HG03045 (cell line): ENCODE results near the gene WWOX.

Source experiments
- ATAC-seq: cut with Tn5 transposase; IDR thresholded peaks from one replicate; pipeline ENCODE4 v1.9.1; 2021; ENCODE audit warnings: mild to moderate bottlenecking, moderate library complexity; ENCODE audit not compliant: unreplicated experiment

The WWOX gene

DNA sequence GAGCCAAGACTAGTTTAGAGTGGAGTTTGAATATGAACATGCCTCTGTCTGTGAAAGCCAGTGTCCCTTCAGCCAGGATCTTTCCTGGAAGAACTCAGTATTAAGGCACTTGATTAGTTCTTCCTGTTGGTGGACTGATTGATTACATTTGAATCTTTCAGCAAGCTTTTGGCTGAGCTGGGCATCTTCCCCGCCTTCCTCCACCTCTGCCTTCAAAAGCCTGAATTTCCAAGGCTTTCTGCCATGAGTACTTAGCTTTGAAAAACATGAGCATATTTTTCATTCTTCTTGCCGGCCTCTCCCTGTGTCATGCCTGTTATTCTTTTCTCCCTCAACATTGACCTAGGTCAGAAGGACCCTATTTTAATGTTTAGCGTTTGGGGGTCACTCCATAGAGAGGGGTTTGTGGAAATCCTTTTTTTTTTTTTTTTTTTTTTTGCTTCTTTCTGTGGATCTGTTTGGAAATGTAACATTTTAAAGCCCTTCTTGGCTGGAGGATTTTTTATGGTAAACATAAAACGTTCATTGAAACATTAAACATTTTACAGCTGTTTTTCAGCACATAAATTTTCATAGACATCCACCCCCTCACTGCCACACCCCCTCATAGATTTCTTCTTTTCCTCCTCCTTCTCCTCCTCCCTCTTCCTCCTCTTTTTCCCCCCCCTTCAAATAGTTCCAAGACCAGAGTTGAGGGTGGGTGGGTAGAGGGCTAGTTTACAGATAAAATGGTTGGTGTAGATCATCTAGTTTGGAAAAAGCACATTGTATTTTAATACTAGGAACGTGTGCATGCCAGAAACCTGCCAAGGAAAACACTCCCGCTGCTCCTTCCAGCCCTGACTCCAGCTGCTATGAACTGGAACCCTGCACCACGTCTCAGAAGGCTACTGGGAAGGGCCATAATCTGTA is 645.9 kb downstream of the WWOX start:
- no peak for ATAC-seq

GRCh38 chr16:78746718-78747117 is 647.3 kb downstream of the WWOX start:
- no peak for ATAC-seq

DNA sequence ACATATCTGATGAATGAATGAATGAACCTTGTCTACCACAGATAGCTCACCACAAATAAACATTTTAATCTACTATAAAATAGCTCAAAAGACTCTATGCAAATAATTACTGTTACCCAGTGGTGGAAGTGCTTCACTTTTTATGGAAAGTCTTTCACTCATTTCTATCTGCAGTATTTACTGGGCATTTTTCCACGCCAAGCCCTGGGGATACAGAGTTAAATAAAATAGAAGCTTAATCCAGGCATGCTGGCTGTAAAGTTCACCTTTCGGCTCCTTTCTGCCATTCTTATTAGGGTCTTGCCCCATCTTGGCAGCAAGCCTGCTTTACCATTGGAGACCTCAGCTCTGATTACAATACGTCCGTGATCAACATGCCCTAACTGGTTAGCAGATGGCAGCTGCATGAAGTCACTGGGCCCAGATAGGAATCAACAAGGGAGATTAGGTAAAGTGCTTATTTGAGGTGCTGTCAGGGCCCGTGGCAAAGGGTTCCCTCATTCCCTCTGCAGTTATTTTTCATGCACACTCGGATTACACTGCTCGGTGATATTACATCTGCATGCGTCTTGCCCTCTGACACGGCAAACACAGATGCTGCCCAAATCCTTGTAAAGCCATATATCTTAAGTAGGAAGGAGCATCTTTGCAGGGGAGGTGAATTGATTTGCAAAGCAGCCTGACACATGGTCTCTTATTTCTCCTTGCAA is 648.9 kb downstream of the WWOX start:
- no peak for ATAC-seq

GRCh38 chr16:78749745-78750268 is 650.4 kb downstream of the WWOX start:
- ATAC-seq, result no peak

- no peak for ATAC-seq
These were observed 651.2 kb downstream of the WWOX start for GRCh38 chr16:78750611-78751010.

GRCh38 chr16:78751601-78752000 is 652.1 kb downstream of the WWOX start:
- ATAC-seq, result no peak

- no peak for ATAC-seq
These were observed 655.3 kb downstream of the WWOX start for GRCh38 chr16:78754713-78755112.

- ATAC-seq, result no peak
These were observed 656.6 kb downstream of the WWOX start for GRCh38 chr16:78755751-78756661.

DNA sequence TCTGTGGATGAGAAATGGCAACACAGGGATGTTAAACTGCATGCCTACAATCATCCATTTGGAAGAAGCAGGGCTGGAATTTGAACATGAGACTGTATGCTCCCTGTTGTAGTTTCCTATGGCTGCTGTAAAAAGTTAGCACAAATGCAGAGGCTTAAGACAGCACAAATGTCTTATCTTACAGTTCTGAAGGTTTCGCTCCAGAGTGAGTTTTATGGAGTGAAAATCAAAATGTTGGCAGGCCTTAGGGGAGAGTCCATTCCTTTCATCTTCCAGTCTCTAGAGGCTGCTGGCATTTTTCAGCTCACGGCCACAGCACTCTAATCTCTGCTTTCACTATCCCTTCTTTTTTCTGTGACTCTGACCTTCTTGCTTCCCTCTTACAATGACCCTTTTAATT is 660.1 kb downstream of the WWOX start:
- ATAC-seq, result no peak

GRCh38 chr16:78760611-78761010 is 661.2 kb downstream of the WWOX start:
- no peak for ATAC-seq

DNA sequence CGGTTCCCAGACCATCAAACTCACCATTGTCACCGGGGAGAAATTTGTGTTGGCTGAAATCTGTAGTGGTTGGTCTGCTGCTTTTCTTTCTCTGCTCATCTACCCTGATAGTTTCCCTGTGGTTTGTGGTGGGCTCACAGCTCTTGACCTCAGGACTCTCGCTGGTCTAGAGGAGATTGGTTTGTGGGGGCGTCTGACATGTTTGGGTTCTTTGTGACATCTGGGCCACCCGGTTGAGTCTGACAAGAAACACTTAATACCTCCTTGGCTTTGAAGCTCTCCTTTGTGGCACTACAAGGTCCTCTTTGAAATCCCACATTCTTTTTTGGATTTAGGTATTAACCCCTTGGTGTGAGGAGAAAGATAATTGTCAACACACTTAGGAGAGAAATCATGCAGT is 662.0 kb downstream of the WWOX start:
- peak; percentile 78 for ATAC-seq

DNA sequence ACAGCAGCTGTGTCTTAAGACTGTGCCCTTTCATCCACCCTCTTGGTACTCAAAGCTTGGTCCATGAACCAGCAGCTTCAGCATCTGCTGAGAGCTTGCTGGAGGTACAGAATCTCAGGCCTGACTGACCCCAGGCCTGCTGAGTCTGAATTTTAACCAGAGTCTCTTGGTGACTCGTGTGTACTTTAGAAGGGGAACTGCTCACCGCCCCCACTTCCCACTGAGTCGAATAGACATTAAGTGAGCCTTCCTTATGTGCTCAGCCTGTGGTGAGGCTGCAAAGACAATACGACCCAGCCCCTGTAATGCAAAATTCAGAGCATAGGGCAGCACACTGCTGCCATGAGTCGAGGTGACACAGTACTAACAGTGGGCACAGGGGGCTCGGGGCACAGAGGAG is 662.8 kb downstream of the WWOX start:
- ATAC-seq, result no peak

DNA sequence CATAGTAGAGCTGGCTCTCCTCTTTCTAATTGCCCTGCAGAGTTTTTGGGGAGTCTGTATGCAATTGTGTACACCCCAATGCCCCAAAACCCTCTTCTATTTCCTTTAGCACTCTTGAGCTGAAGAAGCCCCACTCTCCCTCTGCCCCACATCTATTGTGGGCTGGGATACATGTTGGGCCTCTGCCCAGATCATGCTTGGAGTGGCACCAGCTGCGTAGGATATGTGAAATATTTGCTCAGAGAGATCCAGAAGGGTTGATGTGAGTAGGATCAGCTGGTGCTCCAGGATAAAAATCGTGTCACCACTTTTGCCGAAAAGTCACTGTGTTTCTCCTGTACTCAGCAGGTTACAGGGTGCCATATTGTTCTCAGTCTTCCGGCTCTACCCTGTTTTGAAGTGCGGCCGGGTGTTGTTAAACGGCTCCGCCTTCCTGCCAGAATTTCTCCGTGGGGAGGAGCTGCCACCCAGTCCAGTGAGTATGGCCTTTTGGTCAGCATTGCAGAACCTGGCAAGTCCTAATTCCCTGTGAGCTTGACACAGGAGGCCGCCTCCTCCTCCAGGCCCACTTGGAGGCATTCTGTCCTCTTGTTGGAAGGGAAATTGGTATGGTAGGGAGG is 664.5 kb downstream of the WWOX start:
- ATAC-seq, result no peak

- no peak for ATAC-seq
These were observed 665.0 kb downstream of the WWOX start for GRCh38 chr16:78764478-78764877.

DNA sequence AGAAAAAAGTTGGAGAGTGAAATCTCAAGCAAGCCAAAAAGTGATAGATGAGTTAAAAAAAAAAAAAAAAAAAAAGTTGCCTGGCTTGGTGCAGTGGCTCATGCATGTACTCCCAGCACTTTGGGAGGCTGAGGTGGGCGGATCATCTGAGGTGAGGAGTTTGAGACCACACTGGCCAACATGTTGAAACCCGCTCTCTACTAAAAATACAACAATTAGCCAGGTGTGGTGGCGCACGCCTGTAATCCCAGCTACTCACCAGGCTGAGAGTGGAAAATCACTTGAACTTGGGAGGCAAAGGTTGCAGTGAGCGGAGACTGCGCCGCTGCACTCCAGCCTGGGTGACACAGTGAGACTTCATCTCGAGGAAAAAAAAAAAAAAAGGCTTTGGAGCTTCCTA is 668.8 kb downstream of the WWOX start:
- ATAC-seq, result no peak

GRCh38 chr16:78768718-78769117 is 669.3 kb downstream of the WWOX start:
- no peak for ATAC-seq

DNA sequence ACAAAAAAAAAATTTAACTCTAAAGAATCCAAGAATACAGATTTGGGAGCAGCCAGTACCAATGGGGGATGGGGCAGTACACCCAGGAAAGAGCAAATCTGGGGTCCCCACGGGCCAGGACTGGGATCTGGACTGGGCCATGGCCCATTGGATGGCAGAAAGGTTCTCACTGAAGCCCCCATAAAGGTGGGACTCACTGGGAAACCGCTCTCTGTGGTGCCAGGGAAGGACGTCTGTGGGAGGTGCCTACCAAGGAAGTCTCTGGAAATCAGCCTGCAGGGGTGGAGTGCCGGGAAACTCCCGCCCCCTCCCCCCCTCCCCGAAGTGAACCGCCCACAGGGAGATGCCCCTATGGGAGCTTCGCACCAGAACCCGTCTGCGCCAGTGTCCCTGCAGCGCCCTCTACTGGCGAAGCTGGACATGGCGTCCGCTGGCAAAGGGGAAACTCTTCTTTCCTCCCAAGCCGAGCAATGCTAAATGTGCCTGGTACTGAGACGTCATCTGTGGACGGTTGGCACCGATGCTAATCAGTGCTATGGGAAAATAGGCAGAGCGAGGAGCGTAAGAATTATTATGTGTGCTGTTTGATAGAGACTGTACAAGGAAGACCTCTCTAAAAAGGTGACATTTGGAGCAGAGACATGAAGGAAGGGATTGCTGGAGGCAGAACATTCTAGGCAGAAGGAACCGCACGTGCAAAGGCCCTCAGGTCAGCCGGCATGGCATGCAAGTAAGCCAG is 671.1 kb downstream of the WWOX start:
- ATAC-seq, result peak; percentile 69

GRCh38 chr16:78773291-78773702 is 673.8 kb downstream of the WWOX start:
- no peak for ATAC-seq

- ATAC-seq, result no peak
These were observed 674.3 kb downstream of the WWOX start for GRCh38 chr16:78773706-78774105.

DNA sequence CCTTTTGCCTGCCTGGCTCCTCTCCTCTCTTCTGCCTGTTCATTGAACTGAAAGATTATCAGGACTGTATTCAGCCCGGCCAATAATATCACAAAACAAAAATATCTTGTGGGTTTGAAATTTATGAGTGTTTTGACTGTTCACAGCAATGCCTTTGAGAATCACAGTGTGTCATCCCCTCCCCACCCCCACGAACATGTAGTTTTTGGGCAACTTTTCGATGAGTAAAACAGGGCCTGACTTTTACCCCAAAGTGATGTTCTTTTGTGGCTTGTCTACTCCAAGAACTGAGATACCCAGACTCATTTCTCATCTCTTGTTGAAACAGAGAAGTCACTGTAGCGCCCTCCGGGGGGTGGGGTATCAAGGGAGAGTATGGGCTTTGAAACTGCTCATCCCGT is 675.7 kb downstream of the WWOX start:
- ATAC-seq, result no peak
